Stimulated activated CD4-positive, alpha-beta T cell treated with anti-CD3 and anti-CD28 coated beads, Interleukin-12 subunit alpha, Interleukin-12 subunit beta, amount 100 ng/mL, for 24 hours (primary cell): ENCODE results near the gene TLE3.
"Not testable (repeated sequence)": the region's sequence is repeated elsewhere in the genome, so short reads cannot be mapped to it uniquely, and the experiment has no call there.

Experiments used
- DNase-seq, 2 experiments: peaks; one replicate each; pipeline ENCODE4 v3.0.0-alpha.2; 2020; ENCODE audit warnings: low read depth in 2 of 2

The TLE3 gene

GRCh38 chr15:70097321-70098152, at the start of gene TLE3:
Gene TLE3, minus strand, starts transcription at chr15:70097917. Its CDS starts 1,119 bp downstream, at chr15:70096798.
- peak; percentile 93 to 95 for DNase-seq

GRCh38 chr15:70147178-70147760, 49.6 kb upstream of the TLE3 start:
- no peak for DNase-seq

- no peak for DNase-seq
Observed at GRCh38 chr15:70146771-70147170, 49.1 kb upstream of the TLE3 start.

- DNase-seq, result no peak
Observed at GRCh38 chr15:70146162-70146561, 48.4 kb upstream of the TLE3 start.

GRCh38 chr15:70145261-70145660, 47.5 kb upstream of the TLE3 start:
- no peak for DNase-seq

GRCh38 chr15:70142322-70143191, 44.8 kb upstream of the TLE3 start:
- peak in 1 of 2 experiments; percentile 32 for DNase-seq

GRCh38 chr15:70142072-70142321, 44.3 kb upstream of the TLE3 start:
- no peak for DNase-seq

- no peak for DNase-seq
Observed at GRCh38 chr15:70141376-70142071, 43.8 kb upstream of the TLE3 start.

- no peak for DNase-seq
Observed at GRCh38 chr15:70140543-70141375, 43.0 kb upstream of the TLE3 start.

GRCh38 chr15:70140025-70140542, 42.4 kb upstream of the TLE3 start:
- DNase-seq, result no peak

GRCh38 chr15:70137967-70138366, 40.2 kb upstream of the TLE3 start:
- no peak for DNase-seq

- DNase-seq, result not testable (repeated sequence)
Observed at GRCh38 chr15:70137021-70137420, 39.3 kb upstream of the TLE3 start.

GRCh38 chr15:70133781-70134421, 36.2 kb upstream of the TLE3 start:
- DNase-seq, result no peak

GRCh38 chr15:70133296-70133695, 35.6 kb upstream of the TLE3 start:
- no peak for DNase-seq

GRCh38 chr15:70132571-70132970, 34.9 kb upstream of the TLE3 start:
- no peak for DNase-seq

- DNase-seq, result no peak
Observed at GRCh38 chr15:70132139-70132538, 34.4 kb upstream of the TLE3 start.

GRCh38 chr15:70128414-70129140, 30.9 kb upstream of the TLE3 start:
- no peak for DNase-seq

- no peak for DNase-seq
Observed at GRCh38 chr15:70127770-70128413, 30.2 kb upstream of the TLE3 start.

GRCh38 chr15:70127288-70127746, 29.6 kb upstream of the TLE3 start:
- no peak for DNase-seq
